GM23338 (cell line): Measurements from ENCODE around the gene SEMA4D. TPM values are rescaled to one million over a fixed set of nuclear protein-coding genes. Genes with fewer than 3 reads are reported as not detected.

Experiments used
- ATAC-seq: fragments of 200-7000 bp; cut with Tn5 transposase; 3 replicates; pipeline ENCODE4 v1.9.1; 2020
- DNase-seq: peaks from one replicate; pipeline ENCODE4 v3.0.0-alpha.2; 2015; ENCODE audit warnings: low spot score
- H2AFZ ChIP-seq: fragments of 200-600 bp; sonication (generic); 2 replicates; pipeline ENCODE4 v1.8.0; 2016; ENCODE audit warnings: antibody characterized with exemption, mild to moderate bottlenecking, moderate library complexity
- H3F3A ChIP-seq: fragments of 200-600 bp; sonication (generic); replicated peaks from 2 replicates; pipeline ENCODE4 v1.8.0; 2017; ENCODE audit warnings: antibody characterized with exemption, mixed run types, low read depth
- H3K27ac ChIP-seq: fragments of 200-600 bp; sonication (generic); 2 replicates; pipeline ENCODE4 v1.6.1; 2016; ENCODE audit warnings: low read depth
- H3K27me3 ChIP-seq: fragments of 200-600 bp; sonication (generic); 2 replicates; pipeline ENCODE4 v1.8.0; 2016; ENCODE audit warnings: mild to moderate bottlenecking, mixed run types, moderate library complexity; ENCODE audit not compliant: insufficient read depth
- H3K36me3 ChIP-seq: fragments of 200-600 bp; sonication (generic); 2 replicates; pipeline ENCODE4 v1.8.0; 2016; ENCODE audit warnings: mild to moderate bottlenecking; ENCODE audit not compliant: insufficient read depth
- H3K4me1 ChIP-seq: fragments of 200-600 bp; sonication (generic); 2 replicates; pipeline ENCODE4 v1.8.0; 2016; ENCODE audit warnings: mild to moderate bottlenecking, moderate library complexity; ENCODE audit not compliant: insufficient read depth
- H3K4me2 ChIP-seq: fragments of 200-600 bp; sonication (generic); 2 replicates; pipeline ENCODE4 v1.7.1; 2017; ENCODE audit warnings: mixed run types
- H3K4me3 ChIP-seq: fragments of 200-600 bp; sonication (generic); 2 replicates; pipeline ENCODE4 v1.6.1; 2016; ENCODE audit warnings: mixed run types
- H3K79me2 ChIP-seq: fragments of 200-600 bp; sonication (generic); replicated peaks from 2 replicates; pipeline ENCODE4 v1.8.0; 2017; ENCODE audit warnings: mild to moderate bottlenecking; ENCODE audit not compliant: insufficient read depth
- H3K9me2 ChIP-seq: fragments of 200-600 bp; sonication (generic); 2 replicates; pipeline ENCODE4 v1.8.0; 2017; ENCODE audit not compliant: insufficient read depth
- H4K20me1 ChIP-seq: fragments of 200-600 bp; sonication (generic); replicated peaks from 2 replicates; pipeline ENCODE4 v1.8.0; 2017; ENCODE audit warnings: mild to moderate bottlenecking; ENCODE audit not compliant: insufficient read depth
- H3K27ac Mint-ChIP-seq: 2 replicates; pipeline ENCODE4 v1.8.0; 2020; ENCODE audit warnings: inconsistent platforms, mild to moderate bottlenecking, moderate library complexity, mixed read lengths
- H3K27me3 Mint-ChIP-seq: 3 replicates; pipeline ENCODE4 v1.8.0; 2022; ENCODE audit warnings: low read depth, mild to moderate bottlenecking, moderate library complexity, mixed read lengths, inconsistent platforms; ENCODE audit not compliant: insufficient read depth, poor library complexity
- H3K36me3 Mint-ChIP-seq: 3 replicates; pipeline ENCODE4 v1.8.0; 2021; ENCODE audit warnings: low read depth, mild to moderate bottlenecking, inconsistent platforms, moderate library complexity, mixed read lengths
- H3K4me1 Mint-ChIP-seq: 3 replicates; pipeline ENCODE4 v1.8.0; 2020; ENCODE audit warnings: mild to moderate bottlenecking, inconsistent platforms, mixed read lengths
- H3K4me3 Mint-ChIP-seq: 3 replicates; pipeline ENCODE4 v1.8.0; 2021; ENCODE audit warnings: moderate library complexity, mild to moderate bottlenecking, inconsistent platforms, mixed read lengths
- H3K9me3 Mint-ChIP-seq: 3 replicates; pipeline ENCODE4 v1.8.0; 2020; ENCODE audit warnings: moderate library complexity, mild to moderate bottlenecking, inconsistent platforms, mixed read lengths
- CREB1 ChIP-seq: fragments of 250-450 bp; sonication (Bioruptor Pico); IDR thresholded peaks from 2 replicates; pipeline ENCODE4 v1.5.0; 2020; ENCODE audit warnings: low read depth, mild to moderate bottlenecking, moderate library complexity
- EZH2 ChIP-seq: fragments of 200-600 bp; sonication (generic); IDR thresholded peaks from one replicate; pipeline ENCODE4 v1.8.0; 2017; ENCODE audit warnings: antibody characterized with exemption, mild to moderate bottlenecking, low read depth; ENCODE audit not compliant: unreplicated experiment
- JUNB ChIP-seq: IDR thresholded peaks from one replicate; pipeline ENCODE4 v1.6.1; 2016; ENCODE audit warnings: antibody characterized with exemption; ENCODE audit not compliant: unreplicated experiment
- NANOG ChIP-seq: IDR thresholded peaks from 2 replicates; pipeline ENCODE4 v1.6.1; 2016; ENCODE audit warnings: antibody characterized with exemption, borderline replicate concordance
- POLR2AphosphoS5 ChIP-seq: IDR thresholded peaks from 2 replicates; pipeline ENCODE4 v1.6.1; 2016; ENCODE audit warnings: antibody characterized with exemption, low read depth
- STAT1 ChIP-seq: IDR thresholded peaks from one replicate; pipeline ENCODE4 v1.6.1; 2016; ENCODE audit warnings: antibody characterized with exemption; ENCODE audit not compliant: unreplicated experiment
- ZNF114 ChIP-seq: fragments of 250-450 bp; sonication (Bioruptor Pico); IDR thresholded peaks from 2 replicates; pipeline ENCODE4 v1.5.0; 2020; ENCODE audit warnings: mild to moderate bottlenecking, moderate library complexity
- ZNF331 ChIP-seq: fragments of 250-450 bp; sonication (Bioruptor Pico); IDR thresholded peaks from 2 replicates; pipeline ENCODE4 v1.5.0; 2020; ENCODE audit warnings: low read depth, mild to moderate bottlenecking, moderate library complexity
- polyA plus RNA-seq: library from polyadenylated mRNA; unstranded; fragments of >200 nt; fragmentation: Nextera tagmentation; extraction: Ambion mirVana; gene quantifications from 2 replicates; pipeline ENCODE4 v1.2.1, GENCODE V29; 2016
- total RNA-seq: library from RNA; depleted of rRNA; stranded (reverse); fragments of >200 nt; shearing (Covaris generic); gene quantifications from 2 replicates; pipeline ENCODE4 v1.2.3, GENCODE V29; 2014
- TF ChIP-seq, protein P1 (sequence below): fragments of 250-450 bp; sonication (Bioruptor Pico); IDR thresholded peaks from 2 replicates; pipeline ENCODE4 v1.5.0; 2020; ENCODE audit warnings: mild to moderate bottlenecking, moderate library complexity
- TF ChIP-seq, protein P2 (sequence below): IDR thresholded peaks from 2 replicates; pipeline ENCODE4 v1.6.1; 2016; ENCODE audit warnings: antibody characterized with exemption
- TF ChIP-seq, protein P3 (sequence below): IDR thresholded peaks from one replicate; pipeline ENCODE4 v1.6.1; 2018; ENCODE audit warnings: antibody characterized with exemption; ENCODE audit not compliant: unreplicated experiment

Gene SEMA4D
- total and polyA plus RNA-seq, 2 experiments from 2014 or later: 19.3 to 63.0 TPM

DNA sequence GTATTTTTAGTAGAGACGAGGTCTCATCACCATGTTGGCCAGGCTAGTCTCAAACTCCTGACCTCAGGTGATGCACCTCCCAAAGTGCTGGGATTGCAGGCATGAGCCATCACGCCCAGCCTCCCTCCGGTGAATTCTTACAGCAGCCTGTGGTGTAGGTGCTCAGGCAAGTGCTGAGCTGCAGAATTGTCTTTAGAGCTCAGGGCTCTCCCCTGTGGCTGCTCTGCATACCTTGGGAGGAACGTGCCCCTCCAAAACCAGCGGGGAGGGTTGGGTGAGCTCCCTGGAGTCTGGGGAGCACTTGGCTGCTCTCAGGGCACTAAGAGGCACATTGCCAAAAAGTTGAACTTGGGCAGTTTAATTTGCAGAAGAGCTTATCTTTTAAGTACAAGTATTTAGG is 150.3 kb downstream of the SEMA4D start:
- TF ChIP-seq POLR2AphosphoS5 (no peak), ZNF331 (CRISPR knock-in tag) (no peak), NANOG (no peak), CREB1 (CRISPR knock-in tag) (no peak), EZH2 (no peak)
- TF ChIP-seq, protein P1, sequence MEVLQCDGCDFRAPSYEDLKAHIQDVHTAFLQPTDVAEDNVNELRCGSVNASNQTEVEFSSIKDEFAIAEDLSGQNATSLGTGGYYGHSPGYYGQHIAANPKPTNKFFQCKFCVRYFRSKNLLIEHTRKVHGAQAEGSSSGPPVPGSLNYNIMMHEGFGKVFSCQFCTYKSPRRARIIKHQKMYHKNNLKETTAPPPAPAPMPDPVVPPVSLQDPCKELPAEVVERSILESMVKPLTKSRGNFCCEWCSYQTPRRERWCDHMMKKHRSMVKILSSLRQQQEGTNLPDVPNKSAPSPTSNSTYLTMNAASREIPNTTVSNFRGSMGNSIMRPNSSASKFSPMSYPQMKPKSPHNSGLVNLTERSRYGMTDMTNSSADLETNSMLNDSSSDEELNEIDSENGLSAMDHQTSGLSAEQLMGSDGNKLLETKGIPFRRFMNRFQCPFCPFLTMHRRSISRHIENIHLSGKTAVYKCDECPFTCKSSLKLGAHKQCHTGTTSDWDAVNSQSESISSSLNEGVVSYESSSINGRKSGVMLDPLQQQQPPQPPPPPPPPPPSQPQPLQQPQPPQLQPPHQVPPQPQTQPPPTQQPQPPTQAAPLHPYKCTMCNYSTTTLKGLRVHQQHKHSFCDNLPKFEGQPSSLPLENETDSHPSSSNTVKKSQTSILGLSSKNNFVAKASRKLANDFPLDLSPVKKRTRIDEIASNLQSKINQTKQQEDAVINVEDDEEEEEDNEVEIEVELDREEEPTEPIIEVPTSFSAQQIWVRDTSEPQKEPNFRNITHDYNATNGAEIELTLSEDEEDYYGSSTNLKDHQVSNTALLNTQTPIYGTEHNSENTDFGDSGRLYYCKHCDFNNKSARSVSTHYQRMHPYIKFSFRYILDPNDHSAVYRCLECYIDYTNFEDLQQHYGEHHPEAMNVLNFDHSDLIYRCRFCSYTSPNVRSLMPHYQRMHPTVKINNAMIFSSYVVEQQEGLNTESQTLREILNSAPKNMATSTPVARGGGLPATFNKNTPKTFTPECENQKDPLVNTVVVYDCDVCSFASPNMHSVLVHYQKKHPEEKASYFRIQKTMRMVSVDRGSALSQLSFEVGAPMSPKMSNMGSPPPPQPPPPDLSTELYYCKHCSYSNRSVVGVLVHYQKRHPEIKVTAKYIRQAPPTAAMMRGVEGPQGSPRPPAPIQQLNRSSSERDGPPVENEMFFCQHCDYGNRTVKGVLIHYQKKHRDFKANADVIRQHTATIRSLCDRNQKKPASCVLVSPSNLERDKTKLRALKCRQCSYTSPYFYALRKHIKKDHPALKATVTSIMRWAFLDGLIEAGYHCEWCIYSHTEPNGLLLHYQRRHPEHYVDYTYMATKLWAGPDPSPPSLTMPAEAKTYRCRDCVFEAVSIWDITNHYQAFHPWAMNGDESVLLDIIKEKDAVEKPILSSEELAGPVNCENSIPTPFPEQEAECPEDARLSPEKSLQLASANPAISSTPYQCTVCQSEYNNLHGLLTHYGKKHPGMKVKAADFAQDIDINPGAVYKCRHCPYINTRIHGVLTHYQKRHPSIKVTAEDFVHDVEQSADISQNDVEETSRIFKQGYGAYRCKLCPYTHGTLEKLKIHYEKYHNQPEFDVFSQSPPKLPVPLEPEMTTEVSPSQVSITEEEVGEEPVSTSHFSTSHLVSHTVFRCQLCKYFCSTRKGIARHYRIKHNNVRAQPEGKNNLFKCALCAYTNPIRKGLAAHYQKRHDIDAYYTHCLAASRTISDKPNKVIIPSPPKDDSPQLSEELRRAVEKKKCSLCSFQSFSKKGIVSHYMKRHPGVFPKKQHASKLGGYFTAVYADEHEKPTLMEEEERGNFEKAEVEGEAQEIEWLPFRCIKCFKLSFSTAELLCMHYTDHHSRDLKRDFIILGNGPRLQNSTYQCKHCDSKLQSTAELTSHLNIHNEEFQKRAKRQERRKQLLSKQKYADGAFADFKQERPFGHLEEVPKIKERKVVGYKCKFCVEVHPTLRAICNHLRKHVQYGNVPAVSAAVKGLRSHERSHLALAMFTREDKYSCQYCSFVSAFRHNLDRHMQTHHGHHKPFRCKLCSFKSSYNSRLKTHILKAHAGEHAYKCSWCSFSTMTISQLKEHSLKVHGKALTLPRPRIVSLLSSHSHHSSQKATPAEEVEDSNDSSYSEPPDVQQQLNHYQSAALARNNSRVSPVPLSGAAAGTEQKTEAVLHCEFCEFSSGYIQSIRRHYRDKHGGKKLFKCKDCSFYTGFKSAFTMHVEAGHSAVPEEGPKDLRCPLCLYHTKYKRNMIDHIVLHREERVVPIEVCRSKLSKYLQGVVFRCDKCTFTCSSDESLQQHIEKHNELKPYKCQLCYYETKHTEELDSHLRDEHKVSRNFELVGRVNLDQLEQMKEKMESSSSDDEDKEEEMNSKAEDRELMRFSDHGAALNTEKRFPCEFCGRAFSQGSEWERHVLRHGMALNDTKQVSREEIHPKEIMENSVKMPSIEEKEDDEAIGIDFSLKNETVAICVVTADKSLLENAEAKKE (CRISPR knock-in tag): no peak
- Mint-ChIP-seq H3K9me3 (no peaks in the 10 kb centered on the region), H3K27me3 (peaks cover 2% of the 10 kb centered on the region), H3K4me1 (no peaks in the 10 kb centered on the region), H3K36me3 (peaks cover 93% of the 10 kb centered on the region), H3K4me3 (no peak overlapping the region), H3K27ac (no peak overlapping the region)
- Histone ChIP-seq H4K20me1 (peaks cover 23% of the 10 kb centered on the region), H3K4me3 (no peak overlapping the region), H3K4me2 (no peak overlapping the region), H3K27me3 (no peaks in the 10 kb centered on the region), H3K79me2 (peaks cover 11% of the 10 kb centered on the region), H3K9me2 (no peaks in the 10 kb centered on the region), H2AFZ (no peak overlapping the region), H3K27ac (no peak overlapping the region), H3K36me3 (peaks cover 44% of the 10 kb centered on the region), H3F3A (no peaks in the 10 kb centered on the region), H3K4me1 (no peaks in the 10 kb centered on the region)
- DNase-seq: no peak
- 0 out of 3 replicates have a peak, but pooled peaks have one; percentile 25 for ATAC-seq

DNA sequence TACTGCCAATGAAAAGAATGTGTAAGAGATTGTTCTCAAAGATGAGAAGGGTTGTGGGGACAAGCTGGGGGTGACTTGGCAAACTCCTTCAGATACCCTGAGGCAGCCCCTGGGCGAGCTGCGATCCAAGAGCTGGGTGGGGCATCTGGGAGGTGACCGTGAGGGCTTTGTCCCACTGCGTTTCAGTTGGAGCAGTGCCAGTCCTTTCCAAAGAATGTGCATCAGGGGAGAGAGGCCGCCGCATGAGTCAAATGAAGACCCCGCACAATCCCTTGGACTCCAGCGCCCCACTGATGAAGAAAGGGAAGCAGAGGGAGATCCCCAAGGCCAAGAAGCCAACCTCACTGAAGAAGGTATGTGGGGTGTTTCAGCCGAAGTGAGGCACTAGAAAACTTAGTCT is 151.2 kb downstream of the SEMA4D start:
- DNase-seq: no peak
- Mint-ChIP-seq H3K9me3 (no peaks in the 10 kb centered on the region), H3K4me1 (no peaks in the 10 kb centered on the region), H3K27ac (no peak overlapping the region), H3K4me3 (no peak overlapping the region), H3K27me3 (peaks cover 2% of the 10 kb centered on the region), H3K36me3 (peaks cover 93% of the 10 kb centered on the region)
- no peak overlapping the region for H2AFZ ChIP-seq
- no peak for ATAC-seq
- no peaks in the 10 kb centered on the region for H3K9me2 ChIP-seq
- no peaks in the 10 kb centered on the region for H3K27me3 ChIP-seq
- peaks cover 17% of the 10 kb centered on the region for H4K20me1 ChIP-seq
- H3K27ac ChIP-seq: no peak overlapping the region
- no peak overlapping the region for H3K4me2 ChIP-seq
- no peaks in the 10 kb centered on the region for H3F3A ChIP-seq
- no peaks in the 10 kb centered on the region for H3K4me1 ChIP-seq
- H3K36me3 ChIP-seq: peaks cover 46% of the 10 kb centered on the region
- H3K4me3 ChIP-seq: no peak overlapping the region
- peaks cover 11% of the 10 kb centered on the region for H3K79me2 ChIP-seq
- TF ChIP-seq ZNF114 (CRISPR knock-in tag) (no peak), EZH2 (no peak), ZNF331 (CRISPR knock-in tag) (no peak), POLR2AphosphoS5 (no peak), JUNB (no peak), STAT1 (no peak), CREB1 (CRISPR knock-in tag) (no peak)
- TF ChIP-seq, protein P2, sequence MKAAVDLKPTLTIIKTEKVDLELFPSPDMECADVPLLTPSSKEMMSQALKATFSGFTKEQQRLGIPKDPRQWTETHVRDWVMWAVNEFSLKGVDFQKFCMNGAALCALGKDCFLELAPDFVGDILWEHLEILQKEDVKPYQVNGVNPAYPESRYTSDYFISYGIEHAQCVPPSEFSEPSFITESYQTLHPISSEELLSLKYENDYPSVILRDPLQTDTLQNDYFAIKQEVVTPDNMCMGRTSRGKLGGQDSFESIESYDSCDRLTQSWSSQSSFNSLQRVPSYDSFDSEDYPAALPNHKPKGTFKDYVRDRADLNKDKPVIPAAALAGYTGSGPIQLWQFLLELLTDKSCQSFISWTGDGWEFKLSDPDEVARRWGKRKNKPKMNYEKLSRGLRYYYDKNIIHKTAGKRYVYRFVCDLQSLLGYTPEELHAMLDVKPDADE: no peak
- TF ChIP-seq, protein P3, sequence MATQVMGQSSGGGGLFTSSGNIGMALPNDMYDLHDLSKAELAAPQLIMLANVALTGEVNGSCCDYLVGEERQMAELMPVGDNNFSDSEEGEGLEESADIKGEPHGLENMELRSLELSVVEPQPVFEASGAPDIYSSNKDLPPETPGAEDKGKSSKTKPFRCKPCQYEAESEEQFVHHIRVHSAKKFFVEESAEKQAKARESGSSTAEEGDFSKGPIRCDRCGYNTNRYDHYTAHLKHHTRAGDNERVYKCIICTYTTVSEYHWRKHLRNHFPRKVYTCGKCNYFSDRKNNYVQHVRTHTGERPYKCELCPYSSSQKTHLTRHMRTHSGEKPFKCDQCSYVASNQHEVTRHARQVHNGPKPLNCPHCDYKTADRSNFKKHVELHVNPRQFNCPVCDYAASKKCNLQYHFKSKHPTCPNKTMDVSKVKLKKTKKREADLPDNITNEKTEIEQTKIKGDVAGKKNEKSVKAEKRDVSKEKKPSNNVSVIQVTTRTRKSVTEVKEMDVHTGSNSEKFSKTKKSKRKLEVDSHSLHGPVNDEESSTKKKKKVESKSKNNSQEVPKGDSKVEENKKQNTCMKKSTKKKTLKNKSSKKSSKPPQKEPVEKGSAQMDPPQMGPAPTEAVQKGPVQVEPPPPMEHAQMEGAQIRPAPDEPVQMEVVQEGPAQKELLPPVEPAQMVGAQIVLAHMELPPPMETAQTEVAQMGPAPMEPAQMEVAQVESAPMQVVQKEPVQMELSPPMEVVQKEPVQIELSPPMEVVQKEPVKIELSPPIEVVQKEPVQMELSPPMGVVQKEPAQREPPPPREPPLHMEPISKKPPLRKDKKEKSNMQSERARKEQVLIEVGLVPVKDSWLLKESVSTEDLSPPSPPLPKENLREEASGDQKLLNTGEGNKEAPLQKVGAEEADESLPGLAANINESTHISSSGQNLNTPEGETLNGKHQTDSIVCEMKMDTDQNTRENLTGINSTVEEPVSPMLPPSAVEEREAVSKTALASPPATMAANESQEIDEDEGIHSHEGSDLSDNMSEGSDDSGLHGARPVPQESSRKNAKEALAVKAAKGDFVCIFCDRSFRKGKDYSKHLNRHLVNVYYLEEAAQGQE: no peak
